WTC11 (cell line): ENCODE data around the gene STK17A. TPM values are rescaled to one million over a fixed set of nuclear protein-coding genes. Genes with fewer than 3 reads are reported as not detected.

ENCODE experiments used
- ATAC-seq: fragments of 200-7000 bp; cut with Tn5 transposase; 2 replicates; pipeline ENCODE4 v1.10.0; 2021; ENCODE audit warnings: mild to moderate bottlenecking, moderate library complexity
- CTCF ChIA-PET: fragments of 300-600 bp; sonication (Branson Sonifier 250); formaldehyde crosslinking; loops from one replicate; lab custom pipeline; 2021; ENCODE audit warnings: antibody characterized with exemption; lab: Charles Lee
- POLR2A ChIA-PET: fragments of 350-600 bp; sonication (Branson Sonifier 250); formaldehyde crosslinking; loops from one replicate; lab custom pipeline; 2021; ENCODE audit warnings: antibody characterized with exemption; lab: Charles Lee
- DNase-seq: peaks from one replicate; pipeline ENCODE4 v3.0.0; 2021; ENCODE audit warnings: low spot score
- H3K27ac Mint-ChIP-seq: 2 replicates; pipeline ENCODE4 v1.8.0; 2021; ENCODE audit warnings: mixed read lengths
- H3K27me3 Mint-ChIP-seq: 2 replicates; pipeline ENCODE4 v1.8.0; 2021; ENCODE audit warnings: low read depth, mild to moderate bottlenecking, moderate library complexity, mixed read lengths
- H3K36me3 Mint-ChIP-seq: 2 replicates; pipeline ENCODE4 v1.8.0; 2021; ENCODE audit warnings: mixed read lengths
- H3K4me1 Mint-ChIP-seq: 2 replicates; pipeline ENCODE4 v1.8.0; 2022; ENCODE audit warnings: mixed read lengths
- H3K4me3 Mint-ChIP-seq: 2 replicates; pipeline ENCODE4 v1.8.0; 2021; ENCODE audit warnings: mild to moderate bottlenecking, moderate library complexity, mixed read lengths
- H3K9me3 Mint-ChIP-seq: 2 replicates; pipeline ENCODE4 v1.8.0; 2021; ENCODE audit warnings: mixed read lengths
- CBFB ChIP-seq: sonication (generic); formaldehyde crosslinking; IDR thresholded peaks from 2 replicates; pipeline ENCODE4 v1.8.1; 2022; ENCODE audit warnings: mild to moderate bottlenecking, low read depth, missing genetic modification reagents
- FOXJ3 ChIP-seq: sonication (generic); formaldehyde crosslinking; IDR thresholded peaks from 2 replicates; pipeline ENCODE4 v1.9.0; 2021; ENCODE audit warnings: missing genetic modification reagents, mild to moderate bottlenecking, borderline replicate concordance
- FOXK1 ChIP-seq: sonication (generic); formaldehyde crosslinking; IDR thresholded peaks from 2 replicates; pipeline ENCODE4 v1.8.0; 2022; ENCODE audit warnings: mild to moderate bottlenecking, moderate library complexity, missing genetic modification reagents
- JAZF1 ChIP-seq: fragments of 250-450 bp; sonication (Bioruptor Pico); IDR thresholded peaks from 2 replicates; pipeline ENCODE4 v1.9.0; 2021; ENCODE audit warnings: moderate library complexity, mild to moderate bottlenecking, inconsistent platforms
- SMAD4 ChIP-seq: sonication (generic); formaldehyde crosslinking; IDR thresholded peaks from 2 replicates; pipeline ENCODE4 v1.8.0; 2022; ENCODE audit warnings: mild to moderate bottlenecking, missing genetic modification reagents
- SOX15 ChIP-seq: fragments of 250-450 bp; sonication (Bioruptor Pico); IDR thresholded peaks from 2 replicates; pipeline ENCODE4 v1.9.0; 2021; ENCODE audit warnings: mild to moderate bottlenecking
- SP1 ChIP-seq: sonication (generic); formaldehyde crosslinking; conservative IDR thresholded peaks from 2 replicates; pipeline ENCODE4 v1.8.1; 2022; ENCODE audit warnings: missing genetic modification reagents
- TEAD1 ChIP-seq: sonication (generic); formaldehyde crosslinking; IDR thresholded peaks from 2 replicates; pipeline ENCODE4 v1.8.0; 2022; ENCODE audit warnings: mild to moderate bottlenecking, missing genetic modification reagents
- ZNF121 ChIP-seq: sonication (generic); formaldehyde crosslinking; IDR thresholded peaks from 2 replicates; pipeline ENCODE4 v1.8.0; 2023; ENCODE audit warnings: missing genetic modification reagents
- ZNF263 ChIP-seq: sonication (generic); formaldehyde crosslinking; IDR thresholded peaks from 2 replicates; pipeline ENCODE4 v1.8.1; 2022; ENCODE audit warnings: low read depth, mild to moderate bottlenecking, moderate library complexity, missing genetic modification reagents
- ZNF671 ChIP-seq: fragments of 250-450 bp; sonication (Bioruptor Pico); IDR thresholded peaks from 2 replicates; pipeline ENCODE4 v1.8.0; 2021; ENCODE audit warnings: mild to moderate bottlenecking
- total RNA-seq: library from RNA; stranded (reverse); gene quantifications from 3 replicates; pipeline ENCODE4 v1.2.3, GENCODE V29; 2021
- TF ChIP-seq, protein P1 (sequence below): fragments of 250-450 bp; sonication (Bioruptor Pico); IDR thresholded peaks from 2 replicates; pipeline ENCODE4 v1.9.0; 2021; ENCODE audit warnings: mild to moderate bottlenecking
- TF ChIP-seq, protein P2 (sequence below): sonication (generic); formaldehyde crosslinking; IDR thresholded peaks from 2 replicates; pipeline ENCODE4 v1.8.1; 2022; ENCODE audit warnings: mild to moderate bottlenecking, moderate library complexity, missing genetic modification reagents
- TF ChIP-seq, protein P3 (sequence below): fragments of 250-450 bp; sonication (Bioruptor Pico); IDR thresholded peaks from 2 replicates; pipeline ENCODE4 v1.8.0; 2021; ENCODE audit warnings: mild to moderate bottlenecking
- TF ChIP-seq, protein P4 (sequence below): fragments of 200-600 bp; IDR thresholded peaks from 2 replicates; pipeline ENCODE4 v1.8.0; 2022; ENCODE audit warnings: antibody characterized with exemption
- TF ChIP-seq, protein P5 (sequence below): fragments of 250-450 bp; sonication (Bioruptor Pico); conservative IDR thresholded peaks from 2 replicates; pipeline ENCODE4 v1.9.0; 2021; ENCODE audit warnings: mild to moderate bottlenecking
- TF ChIP-seq, protein P6 (sequence below): sonication (generic); formaldehyde crosslinking; IDR thresholded peaks from 2 replicates; pipeline ENCODE4 v1.8.1; 2022; ENCODE audit warnings: low read depth, mild to moderate bottlenecking, moderate library complexity, missing genetic modification reagents, borderline replicate concordance

Gene STK17A
- total RNA-seq, 1 experiment from 2014 or later = 17.6 TPM

DNA sequence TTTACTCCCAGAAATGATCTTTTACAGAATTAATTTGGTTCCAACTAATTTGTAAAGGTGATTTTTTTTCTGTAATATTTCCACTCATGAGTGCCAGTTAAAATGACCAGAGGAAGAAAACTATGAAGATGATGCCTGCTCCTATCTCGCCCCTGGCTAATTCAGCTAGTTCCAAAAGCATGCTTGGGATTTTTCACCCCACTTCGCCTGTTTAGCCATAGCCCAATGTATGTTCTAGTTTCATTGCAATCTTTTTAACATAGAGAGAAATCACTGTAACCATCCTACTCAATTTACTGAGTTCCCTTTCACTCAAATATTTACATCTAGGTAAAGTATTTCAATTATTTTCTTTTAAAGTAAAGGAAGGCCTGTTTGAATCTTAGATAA is 23.0 kb upstream of the STK17A start (continued):
- TF ChIP-seq, protein P1, sequence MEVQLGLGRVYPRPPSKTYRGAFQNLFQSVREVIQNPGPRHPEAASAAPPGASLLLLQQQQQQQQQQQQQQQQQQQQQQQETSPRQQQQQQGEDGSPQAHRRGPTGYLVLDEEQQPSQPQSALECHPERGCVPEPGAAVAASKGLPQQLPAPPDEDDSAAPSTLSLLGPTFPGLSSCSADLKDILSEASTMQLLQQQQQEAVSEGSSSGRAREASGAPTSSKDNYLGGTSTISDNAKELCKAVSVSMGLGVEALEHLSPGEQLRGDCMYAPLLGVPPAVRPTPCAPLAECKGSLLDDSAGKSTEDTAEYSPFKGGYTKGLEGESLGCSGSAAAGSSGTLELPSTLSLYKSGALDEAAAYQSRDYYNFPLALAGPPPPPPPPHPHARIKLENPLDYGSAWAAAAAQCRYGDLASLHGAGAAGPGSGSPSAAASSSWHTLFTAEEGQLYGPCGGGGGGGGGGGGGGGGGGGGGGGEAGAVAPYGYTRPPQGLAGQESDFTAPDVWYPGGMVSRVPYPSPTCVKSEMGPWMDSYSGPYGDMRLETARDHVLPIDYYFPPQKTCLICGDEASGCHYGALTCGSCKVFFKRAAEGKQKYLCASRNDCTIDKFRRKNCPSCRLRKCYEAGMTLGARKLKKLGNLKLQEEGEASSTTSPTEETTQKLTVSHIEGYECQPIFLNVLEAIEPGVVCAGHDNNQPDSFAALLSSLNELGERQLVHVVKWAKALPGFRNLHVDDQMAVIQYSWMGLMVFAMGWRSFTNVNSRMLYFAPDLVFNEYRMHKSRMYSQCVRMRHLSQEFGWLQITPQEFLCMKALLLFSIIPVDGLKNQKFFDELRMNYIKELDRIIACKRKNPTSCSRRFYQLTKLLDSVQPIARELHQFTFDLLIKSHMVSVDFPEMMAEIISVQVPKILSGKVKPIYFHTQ (CRISPR knock-in tag) = no peak
- no peak for TF ChIP-seq ZNF671 (CRISPR knock-in tag)

DNA sequence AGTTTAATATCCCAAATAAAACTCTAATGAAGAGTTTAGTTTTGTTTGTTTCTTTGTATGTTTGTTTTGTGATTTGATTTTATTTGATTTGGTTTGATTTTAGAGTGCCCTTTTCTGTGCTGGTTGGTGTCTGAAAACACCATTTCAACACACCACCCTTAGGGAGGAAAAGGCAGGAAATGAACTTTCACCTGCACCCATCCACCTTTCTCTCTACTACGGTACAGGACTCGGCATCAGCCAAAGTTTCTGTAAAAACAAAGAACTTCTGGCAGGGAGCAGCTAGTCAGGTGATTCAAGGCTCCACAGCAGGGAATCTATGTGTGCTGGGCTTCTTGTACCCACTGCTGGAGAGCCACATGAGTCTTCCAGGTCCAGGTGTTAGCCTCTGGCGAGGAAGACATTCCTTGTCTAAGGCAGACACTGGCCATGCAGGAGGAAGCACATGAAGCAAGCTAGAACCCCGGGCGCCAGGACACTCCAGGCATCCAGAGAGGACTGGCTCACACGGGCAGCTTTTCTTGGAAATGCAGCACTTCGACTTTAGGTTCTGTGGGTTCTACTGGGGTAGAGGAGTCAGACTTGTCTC is 22.1 kb upstream of the STK17A start:
- DNase-seq = no peak

DNA sequence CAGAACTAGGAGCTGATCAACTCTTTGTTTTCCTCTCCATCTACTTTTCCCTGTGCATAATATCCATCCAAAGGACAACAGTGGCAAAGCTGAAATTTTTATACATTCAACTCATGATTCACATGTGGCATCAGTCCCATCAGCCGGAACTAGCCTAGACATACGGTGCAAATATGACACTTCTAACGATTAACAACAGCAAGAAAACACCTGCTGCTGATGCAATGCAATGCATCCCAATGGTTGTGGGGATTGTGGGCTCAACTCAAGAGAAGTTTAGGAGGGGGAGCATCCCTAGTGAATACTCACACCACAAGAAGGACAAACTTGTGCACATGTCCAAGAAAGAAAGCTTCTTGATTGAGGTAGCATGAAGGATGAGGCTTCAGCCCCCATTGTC is 20.5 kb upstream of the STK17A start:
- no peak overlapping the region for H3K4me3 Mint-ChIP-seq
- no peak for DNase-seq
- H3K4me1 Mint-ChIP-seq = peaks cover 8% of the 10 kb centered on the region
- ChIA-PET POLR2A (interaction anchor here (0.5 kb wide), 1 partner anchor 260 kb away, joined by 3 read pairs; no protein-coding TSS in a partner anchor), CTCF (interaction anchor here (2.3 kb wide), 1 partner anchor 20 kb away, joined by 14 read pairs; the partner anchor contains the start of gene STK17A)
- no peak overlapping the region for H3K27ac Mint-ChIP-seq
- no peaks in the 10 kb centered on the region; the same call in 1 of the 2 replicates for H3K9me3 Mint-ChIP-seq
- H3K36me3 Mint-ChIP-seq = no peaks in the 10 kb centered on the region
- H3K27me3 Mint-ChIP-seq = no peaks in the 10 kb centered on the region
- TF ChIP-seq FOXJ3 (CRISPR knock-in tag) (no peak), ZNF121 (CRISPR knock-in tag) (no peak), CBFB (CRISPR knock-in tag) (no peak), TEAD1 (CRISPR knock-in tag) (no peak), JAZF1 (no peak), SOX15 (no peak), SMAD4 (CRISPR knock-in tag) (no peak), SP1 (no peak)
- TF ChIP-seq, protein P2, sequence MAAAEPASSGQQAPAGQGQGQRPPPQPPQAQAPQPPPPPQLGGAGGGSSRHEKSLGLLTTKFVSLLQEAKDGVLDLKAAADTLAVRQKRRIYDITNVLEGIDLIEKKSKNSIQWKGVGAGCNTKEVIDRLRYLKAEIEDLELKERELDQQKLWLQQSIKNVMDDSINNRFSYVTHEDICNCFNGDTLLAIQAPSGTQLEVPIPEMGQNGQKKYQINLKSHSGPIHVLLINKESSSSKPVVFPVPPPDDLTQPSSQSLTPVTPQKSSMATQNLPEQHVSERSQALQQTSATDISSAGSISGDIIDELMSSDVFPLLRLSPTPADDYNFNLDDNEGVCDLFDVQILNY (CRISPR knock-in tag) = no peak
- TF ChIP-seq, protein P3, sequence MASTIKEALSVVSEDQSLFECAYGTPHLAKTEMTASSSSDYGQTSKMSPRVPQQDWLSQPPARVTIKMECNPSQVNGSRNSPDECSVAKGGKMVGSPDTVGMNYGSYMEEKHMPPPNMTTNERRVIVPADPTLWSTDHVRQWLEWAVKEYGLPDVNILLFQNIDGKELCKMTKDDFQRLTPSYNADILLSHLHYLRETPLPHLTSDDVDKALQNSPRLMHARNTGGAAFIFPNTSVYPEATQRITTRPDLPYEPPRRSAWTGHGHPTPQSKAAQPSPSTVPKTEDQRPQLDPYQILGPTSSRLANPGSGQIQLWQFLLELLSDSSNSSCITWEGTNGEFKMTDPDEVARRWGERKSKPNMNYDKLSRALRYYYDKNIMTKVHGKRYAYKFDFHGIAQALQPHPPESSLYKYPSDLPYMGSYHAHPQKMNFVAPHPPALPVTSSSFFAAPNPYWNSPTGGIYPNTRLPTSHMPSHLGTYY (CRISPR knock-in tag) = no peak
- ATAC-seq = no peak

More for the DNA sequence above, 22.1 kb upstream of the STK17A start:
- CTCF ChIA-PET = interaction anchor here (0.9 to 2.3 kb wide), 3 partner anchors 22 to 278 kb away, joined by 3 to 14 read pairs (median 3); partner anchors contain the start of gene STK17A
- no peak overlapping the region for H3K4me3 Mint-ChIP-seq
- no peak for ATAC-seq
- H3K36me3 Mint-ChIP-seq = no peaks in the 10 kb centered on the region
- H3K4me1 Mint-ChIP-seq = peaks cover 11% of the 10 kb centered on the region
- no peak overlapping the region for H3K27ac Mint-ChIP-seq
- no peaks in the 10 kb centered on the region; the same call in 1 of the 2 replicates for H3K9me3 Mint-ChIP-seq
- TF ChIP-seq, protein P4, sequence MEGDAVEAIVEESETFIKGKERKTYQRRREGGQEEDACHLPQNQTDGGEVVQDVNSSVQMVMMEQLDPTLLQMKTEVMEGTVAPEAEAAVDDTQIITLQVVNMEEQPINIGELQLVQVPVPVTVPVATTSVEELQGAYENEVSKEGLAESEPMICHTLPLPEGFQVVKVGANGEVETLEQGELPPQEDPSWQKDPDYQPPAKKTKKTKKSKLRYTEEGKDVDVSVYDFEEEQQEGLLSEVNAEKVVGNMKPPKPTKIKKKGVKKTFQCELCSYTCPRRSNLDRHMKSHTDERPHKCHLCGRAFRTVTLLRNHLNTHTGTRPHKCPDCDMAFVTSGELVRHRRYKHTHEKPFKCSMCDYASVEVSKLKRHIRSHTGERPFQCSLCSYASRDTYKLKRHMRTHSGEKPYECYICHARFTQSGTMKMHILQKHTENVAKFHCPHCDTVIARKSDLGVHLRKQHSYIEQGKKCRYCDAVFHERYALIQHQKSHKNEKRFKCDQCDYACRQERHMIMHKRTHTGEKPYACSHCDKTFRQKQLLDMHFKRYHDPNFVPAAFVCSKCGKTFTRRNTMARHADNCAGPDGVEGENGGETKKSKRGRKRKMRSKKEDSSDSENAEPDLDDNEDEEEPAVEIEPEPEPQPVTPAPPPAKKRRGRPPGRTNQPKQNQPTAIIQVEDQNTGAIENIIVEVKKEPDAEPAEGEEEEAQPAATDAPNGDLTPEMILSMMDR = no peak
- TF ChIP-seq, protein P5, sequence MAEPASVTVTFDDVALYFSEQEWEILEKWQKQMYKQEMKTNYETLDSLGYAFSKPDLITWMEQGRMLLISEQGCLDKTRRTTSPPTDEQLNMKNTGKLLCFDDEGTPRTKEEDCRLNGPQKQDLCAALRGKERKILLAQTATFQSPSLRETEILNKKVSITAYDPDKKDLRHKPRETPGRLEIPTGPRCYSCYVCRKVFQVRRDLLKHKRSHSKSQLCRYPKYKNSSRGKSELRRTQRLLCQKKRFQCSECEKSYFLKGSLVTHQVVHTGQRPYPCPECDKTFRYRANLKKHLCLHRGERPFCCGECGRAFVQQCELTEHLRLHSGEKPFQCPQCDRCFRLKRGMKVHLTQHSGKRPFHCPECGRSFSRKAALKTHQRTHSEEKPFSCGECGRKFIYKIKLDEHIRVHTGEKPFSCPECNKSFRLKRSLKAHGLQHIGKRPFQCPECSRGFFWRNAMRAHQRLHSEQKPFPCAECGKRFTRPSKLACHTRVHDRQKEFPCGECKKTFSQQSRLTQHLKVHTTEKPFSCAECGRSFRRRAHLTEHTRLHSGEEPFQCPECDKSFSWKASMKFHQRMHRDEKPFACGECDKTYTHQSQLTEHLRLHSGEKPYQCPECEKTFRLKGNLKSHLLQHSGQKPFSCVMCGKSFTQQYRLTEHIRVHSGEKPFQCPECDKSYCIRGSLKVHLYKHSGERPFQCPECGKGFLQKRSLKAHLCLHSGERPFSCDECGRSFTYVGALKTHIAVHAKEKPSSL (CRISPR knock-in tag) = no peak
- TF ChIP-seq ZNF263 (CRISPR knock-in tag) = no peak
- no peak for TF ChIP-seq FOXK1 (CRISPR knock-in tag)
- TF ChIP-seq, protein P6, sequence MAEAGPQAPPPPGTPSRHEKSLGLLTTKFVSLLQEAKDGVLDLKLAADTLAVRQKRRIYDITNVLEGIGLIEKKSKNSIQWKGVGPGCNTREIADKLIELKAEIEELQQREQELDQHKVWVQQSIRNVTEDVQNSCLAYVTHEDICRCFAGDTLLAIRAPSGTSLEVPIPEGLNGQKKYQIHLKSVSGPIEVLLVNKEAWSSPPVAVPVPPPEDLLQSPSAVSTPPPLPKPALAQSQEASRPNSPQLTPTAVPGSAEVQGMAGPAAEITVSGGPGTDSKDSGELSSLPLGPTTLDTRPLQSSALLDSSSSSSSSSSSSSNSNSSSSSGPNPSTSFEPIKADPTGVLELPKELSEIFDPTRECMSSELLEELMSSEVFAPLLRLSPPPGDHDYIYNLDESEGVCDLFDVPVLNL (CRISPR knock-in tag) = no peak
- POLR2A ChIA-PET = interaction anchor here (0.7 kb wide), 1 partner anchor 22 kb away, joined by 4 read pairs; the partner anchor contains the start of gene STK17A
- H3K27me3 Mint-ChIP-seq = no peaks in the 10 kb centered on the region
